Kasumi-1 (cell line): ENCODE results near the gene ZNF668.
"Not testable (repeated sequence)": the region's sequence is repeated elsewhere in the genome, so short reads cannot be mapped to it uniquely, and the experiment has no call there.

Experiments
- DNase-seq, 2 experiments: peaks; one replicate each; lab custom pipeline; 2025; lab: John Stamatoyannopoulos, UW

Gene ZNF668

DNA sequence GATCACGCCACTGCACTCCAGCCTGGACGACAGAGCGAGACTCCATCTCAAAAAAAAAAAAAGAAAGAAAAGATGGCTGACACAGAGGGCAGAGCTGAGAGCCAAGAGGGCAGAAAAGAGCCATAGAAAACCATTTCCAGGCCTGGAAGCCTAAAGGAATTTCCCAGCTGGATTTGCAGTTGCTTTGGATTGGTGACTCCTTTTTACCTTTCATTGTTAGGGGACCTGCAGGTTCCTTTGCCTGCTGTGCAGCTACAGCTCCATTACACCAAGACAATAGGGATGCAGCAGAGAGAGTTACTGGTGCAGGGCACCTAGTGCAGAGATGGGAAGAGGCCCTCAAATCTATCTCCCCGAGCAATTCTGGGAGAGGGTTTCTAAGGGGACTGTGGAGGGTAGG lies 18.4 kb downstream of the ZNF668 start:
- no peak for DNase-seq

- no peak for DNase-seq
Observed at GRCh38 chr16:31052114-31052513, 21.9 kb downstream of the ZNF668 start.

DNA sequence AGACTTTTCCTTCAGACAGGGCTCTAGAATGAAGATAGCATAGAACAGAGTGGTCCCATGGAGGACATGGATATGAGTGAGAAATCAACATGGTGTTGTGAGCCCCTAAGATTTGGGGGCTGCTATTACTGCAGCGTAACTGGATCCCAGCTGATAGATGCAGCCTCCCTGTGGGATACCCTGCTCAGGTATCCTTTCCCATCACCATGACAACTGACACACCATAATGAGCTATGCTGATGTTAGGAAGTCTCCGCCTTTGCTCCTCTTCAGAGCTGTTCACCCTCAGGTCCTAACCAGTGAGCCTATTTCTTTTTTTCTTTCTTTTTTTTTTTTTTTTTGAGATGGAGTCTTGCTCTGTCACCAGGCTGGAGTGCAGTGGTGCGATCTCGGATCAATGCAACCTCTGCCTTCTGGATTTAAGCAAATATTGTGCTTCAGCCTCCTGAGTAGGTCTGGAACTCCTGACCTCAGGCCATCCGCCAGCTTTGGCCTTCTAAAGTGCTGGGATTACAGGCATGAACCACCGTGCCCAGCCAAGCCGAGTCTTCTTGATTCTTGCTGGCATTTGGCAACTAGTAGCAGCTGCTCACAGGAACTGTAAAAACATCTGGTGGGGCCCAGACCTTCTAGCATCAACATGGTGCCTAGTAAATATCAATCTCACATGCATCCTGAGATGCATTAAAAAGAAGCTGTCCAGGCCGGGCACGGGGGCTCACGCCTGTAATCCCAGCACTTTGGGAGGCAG lies 23.6 kb downstream of the ZNF668 start:
- DNase-seq: no peak

DNA sequence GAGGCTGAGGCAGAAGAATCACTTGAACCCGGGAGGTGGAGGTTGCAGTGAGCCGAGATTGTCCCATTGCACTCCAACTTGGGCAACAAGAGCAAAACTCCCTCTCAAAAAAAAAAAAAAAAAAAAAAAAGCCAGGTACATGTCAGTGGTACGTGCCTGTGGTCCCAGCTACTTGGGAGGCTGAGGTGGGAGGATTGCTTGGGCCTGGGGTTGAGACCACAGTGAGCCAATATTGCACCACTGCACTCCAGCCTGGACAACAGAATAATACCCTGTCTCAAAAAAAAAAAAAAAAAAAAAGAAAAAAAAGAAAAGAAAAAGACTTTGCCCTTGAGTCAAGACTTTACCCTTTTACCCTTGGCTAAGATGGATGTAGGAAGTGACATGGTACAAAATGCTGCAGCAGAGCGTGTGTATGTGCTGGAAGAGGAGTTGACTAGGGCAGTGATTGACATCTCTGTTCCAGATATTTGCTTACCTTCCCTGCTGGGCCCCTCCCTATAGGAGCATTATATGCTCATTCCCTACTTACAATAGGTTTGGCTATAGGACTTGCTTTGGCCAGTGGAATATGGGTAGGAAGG lies 30.1 kb downstream of the ZNF668 start:
- DNase-seq: no peak

DNA sequence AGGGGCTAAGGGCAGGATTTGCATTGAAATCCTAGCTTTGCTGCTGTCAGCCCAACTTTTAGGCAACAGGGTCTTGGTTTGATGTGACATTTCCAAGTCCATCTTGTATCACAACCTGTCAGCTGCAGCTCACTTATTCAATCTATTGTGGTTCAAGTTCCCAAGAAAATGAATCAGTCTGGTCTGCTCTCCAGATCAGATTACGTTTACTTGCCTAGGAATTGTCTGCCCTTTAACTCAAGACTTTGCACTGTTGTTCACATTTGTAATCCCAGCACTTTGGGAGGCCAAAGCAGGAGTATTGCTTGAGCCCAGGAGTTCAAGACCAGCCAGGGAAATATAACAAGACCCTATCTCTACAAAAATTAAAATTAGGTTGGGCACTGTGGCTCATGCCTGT lies 30.7 kb downstream of the ZNF668 start:
- DNase-seq: no peak

GRCh38 chr16:31042866-31043265 lies 31.2 kb downstream of the ZNF668 start:
- DNase-seq: no peak

DNA sequence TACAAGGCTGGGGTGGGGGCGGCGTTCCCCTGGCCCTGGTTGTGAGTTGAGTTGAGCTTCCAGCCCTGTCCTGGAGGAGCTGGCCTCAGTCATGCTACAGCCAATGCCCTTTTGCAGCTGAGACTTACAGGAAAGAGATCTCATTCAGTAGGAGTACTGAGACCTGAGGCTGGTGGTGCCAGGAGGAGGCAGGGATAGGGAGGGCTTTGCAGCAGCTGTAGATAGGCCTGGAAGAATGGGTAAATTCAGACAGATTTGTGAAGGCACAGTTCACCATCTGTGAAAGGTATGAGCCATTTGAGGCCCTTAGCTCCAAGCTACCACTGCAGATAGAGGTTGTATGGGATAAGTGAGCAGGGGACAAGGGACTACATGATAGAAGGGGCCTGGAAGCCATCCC lies 35.0 kb downstream of the ZNF668 start:
- no peak for DNase-seq

GRCh38 chr16:31036691-31037090 lies 37.3 kb downstream of the ZNF668 start:
- DNase-seq: peak; percentile 19 to 28

GRCh38 chr16:31033709-31034492 lies 40.1 kb downstream of the ZNF668 start:
- DNase-seq: peak; percentile 41 to 56

DNA sequence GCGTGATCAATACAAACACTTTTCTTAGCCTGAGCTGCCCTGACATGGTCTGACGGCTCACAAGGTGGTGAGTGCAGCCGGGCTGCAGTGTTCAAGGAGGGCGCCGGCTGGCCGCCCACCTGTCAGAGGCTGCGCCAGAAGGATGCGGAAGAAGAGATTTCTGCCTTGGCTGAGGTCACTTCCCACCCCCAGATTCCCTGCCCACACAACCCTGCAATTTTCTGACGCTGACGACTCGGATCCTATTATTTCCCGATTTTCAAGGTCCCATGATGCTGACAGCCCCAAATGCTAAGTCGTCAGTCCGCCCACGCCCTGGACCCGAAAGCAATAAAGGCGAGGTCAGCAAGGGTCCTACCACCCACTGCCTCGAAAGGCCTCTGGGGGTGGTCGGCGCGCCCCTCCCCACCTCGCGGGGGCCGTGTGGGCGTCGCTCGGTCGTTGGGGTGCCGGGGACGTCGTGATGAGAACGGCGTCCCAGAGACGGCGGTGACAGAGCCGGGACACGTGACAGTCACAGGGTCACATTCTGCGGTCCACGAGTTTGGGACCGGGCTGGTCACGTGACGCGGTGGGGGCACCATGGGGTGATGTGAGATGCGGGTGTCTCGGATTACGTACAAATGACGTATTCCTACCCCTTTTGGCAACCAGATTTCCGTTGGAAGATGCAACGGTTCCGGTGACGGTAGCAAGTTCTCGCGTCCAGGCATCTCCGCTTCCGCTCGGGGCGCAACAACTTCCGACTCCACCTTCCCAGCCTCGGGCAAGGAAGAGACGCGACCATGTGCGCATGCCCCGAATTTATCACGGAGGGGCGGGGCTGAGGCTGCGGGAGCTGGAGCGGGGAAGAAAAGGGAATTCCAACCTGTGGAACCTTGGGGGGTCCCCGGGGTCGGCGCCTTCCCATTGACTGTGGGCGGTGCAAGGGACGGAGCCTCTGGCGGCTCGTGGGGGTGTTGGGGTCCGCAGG lies 41.0 kb downstream of the ZNF668 start, which contains the start of gene STX4:
TSS of gene STX4 (plus strand) at position 823 of the 973 bp plus-strand sequence. CDS start 248 bp downstream, outside the sequence.
- peak; percentile 86 to 87 for DNase-seq

- no peak for DNase-seq
Observed at GRCh38 chr16:31031276-31031675, 42.8 kb downstream of the ZNF668 start.

DNA sequence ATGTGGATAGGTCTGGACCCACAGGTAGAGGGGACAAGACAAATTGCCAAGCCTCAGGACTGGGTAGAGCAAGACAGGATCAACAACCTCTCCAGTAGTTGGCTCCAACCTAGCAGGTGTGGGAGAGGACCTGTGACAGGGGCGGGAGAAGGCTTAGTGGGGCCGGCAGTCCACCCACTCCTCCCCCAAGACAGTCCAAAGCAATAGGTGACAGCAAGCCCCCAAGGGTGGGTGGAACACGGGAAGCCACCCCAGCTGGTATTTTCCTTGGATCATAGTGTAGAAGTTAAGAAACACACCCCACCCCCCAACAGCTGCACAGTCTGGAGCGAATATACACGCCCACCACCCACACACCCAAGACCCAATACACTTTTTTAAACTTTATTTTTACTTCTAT lies 44.8 kb downstream of the ZNF668 start:
- no peak for DNase-seq

GRCh38 chr16:31025339-31025738 lies 48.7 kb downstream of the ZNF668 start:
- DNase-seq: no peak

GRCh38 chr16:31023627-31024226 lies 50.3 kb downstream of the ZNF668 start:
- DNase-seq: no peak

DNA sequence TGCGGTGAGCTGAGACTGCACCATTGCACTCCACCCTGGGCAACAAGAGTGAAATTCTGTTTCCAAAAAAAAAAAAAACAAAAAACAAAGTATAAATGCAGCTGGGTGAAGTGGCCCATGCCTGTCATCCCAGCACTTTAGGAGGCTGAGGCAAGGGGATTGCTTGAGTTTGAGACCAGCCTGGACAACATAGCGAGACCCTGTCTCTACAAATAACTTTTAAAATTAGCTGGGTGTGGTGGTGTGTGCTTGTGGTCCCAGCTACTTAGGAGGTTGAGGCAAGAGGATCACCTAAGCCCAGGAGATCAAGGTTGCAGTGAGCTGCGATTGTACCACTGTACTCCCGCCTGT lies 50.8 kb downstream of the ZNF668 start:
- no peak for DNase-seq

DNA sequence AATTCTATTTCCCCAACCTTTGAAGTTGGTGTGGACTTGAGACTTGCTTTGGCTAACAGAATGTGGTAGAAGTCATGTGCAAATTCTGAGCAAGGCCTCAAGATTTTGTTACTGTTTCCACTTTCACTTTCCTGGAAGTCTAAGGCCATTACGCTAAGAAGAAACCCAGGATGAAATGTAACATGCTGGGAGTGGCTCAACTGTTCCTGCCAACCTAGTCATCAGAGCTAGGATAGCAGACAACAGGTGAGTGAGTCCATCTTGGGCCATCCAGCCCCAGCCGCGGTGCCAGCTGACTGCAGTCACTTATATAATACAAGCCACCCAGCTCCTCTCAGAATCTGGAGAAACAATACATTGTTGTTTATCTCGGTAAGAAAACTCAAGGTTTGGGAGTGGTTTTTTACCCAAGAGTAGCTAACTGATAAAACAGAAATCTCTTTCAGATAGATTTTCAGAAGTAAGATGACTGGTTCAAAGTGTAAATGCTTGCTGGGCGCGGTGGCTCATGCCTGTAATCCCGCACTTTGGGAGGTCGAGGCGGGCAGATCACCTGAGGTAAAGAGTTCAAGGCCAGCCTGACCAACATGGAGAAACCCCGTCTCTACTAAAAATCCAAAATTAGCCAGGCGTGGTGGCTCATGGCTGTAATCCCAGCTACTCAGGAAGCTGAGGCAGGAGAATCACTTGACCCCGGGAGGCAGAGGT lies 51.3 kb downstream of the ZNF668 start:
- no peak for DNase-seq

GRCh38 chr16:31020536-31020935 lies 53.5 kb downstream of the ZNF668 start:
- no peak for DNase-seq

DNA sequence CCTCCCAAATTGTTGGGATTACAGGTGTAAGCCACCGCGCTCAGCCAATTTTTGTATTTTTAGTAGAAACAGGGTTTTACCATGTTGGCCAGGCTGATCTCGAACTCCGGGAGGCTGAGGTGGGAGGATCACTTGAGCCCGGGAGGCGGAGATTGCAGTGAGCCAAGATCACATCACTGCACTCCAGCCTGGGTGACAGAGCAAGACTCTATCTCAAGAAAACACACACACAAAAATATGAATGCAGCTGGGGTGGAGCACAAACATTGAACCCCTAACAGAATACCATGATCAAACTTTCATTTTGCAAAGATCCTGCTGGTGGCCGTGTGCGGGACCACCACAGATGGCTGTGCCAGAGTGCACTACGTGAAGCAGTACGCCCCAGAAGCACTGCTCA lies 56.3 kb downstream of the ZNF668 start:
- DNase-seq: not testable (repeated sequence)

DNA sequence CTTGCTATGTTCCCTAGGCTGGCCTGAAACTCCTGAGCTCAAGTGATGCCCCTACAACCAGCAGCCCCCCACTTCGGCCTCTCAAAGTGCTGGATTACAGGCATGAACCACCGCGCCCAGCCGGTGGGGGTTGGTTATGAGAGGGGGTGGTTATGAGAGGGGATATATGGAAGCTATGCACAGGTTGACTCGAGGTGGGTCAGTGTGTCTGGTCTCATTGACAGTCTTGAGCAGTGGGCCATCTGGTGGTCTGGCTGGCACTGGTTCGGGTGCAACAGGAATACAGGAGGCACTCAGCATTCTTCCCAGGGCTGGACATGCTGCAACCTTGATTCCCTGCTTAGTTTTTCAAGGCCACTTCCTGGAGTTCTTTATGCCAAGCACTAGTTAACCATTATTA lies 58.0 kb downstream of the ZNF668 start:
- DNase-seq: no peak

- DNase-seq: not testable (repeated sequence)
Observed at GRCh38 chr16:31013292-31013691, 60.7 kb downstream of the ZNF668 start.

DNA sequence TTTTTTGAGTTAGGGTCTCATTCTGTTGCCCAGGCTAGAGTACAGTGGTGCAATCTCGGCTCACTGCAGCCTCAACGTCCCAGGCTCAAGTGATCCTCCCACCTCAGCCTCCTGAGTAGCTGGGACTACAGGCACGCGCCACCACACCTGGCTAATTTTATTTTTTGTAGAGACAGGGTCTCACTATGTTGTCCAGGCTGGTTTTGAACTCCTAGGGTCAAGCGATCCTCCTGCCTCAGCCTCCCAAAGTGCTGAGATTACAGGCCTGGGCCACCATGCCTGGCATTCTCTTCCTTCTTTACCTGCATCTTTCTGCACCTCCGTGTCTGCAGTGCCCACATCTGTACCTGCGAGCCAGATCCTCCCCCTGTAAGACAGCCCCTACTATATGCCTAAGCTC lies 62.2 kb downstream of the ZNF668 start:
- DNase-seq: not testable (repeated sequence)
